Liver (tissue), 9 donors: Measurements from ENCODE around the gene METTL23. TPM values are rescaled to one million over a fixed set of nuclear protein-coding genes. Genes with fewer than 3 reads are reported as not detected.

Experiments used
- DNase-seq: peaks from one replicate; pipeline ENCODE4 v3.0.0-alpha.2; 2017; ENCODE audit warnings: low spot score
- H3K27ac ChIP-seq, 2 donors: one replicate each; pipeline ENCODE4 v1.7.0; 2013; ENCODE audit warnings: inconsistent platforms in 2 of 2, low read length in 2 of 2, control low read depth in 1 of 2, low read depth in 1 of 2, mild to moderate bottlenecking in 1 of 2
- H3K27me3 ChIP-seq, 4 donors: one replicate each; pipeline versions ENCODE4 v1.6.1 to v1.7.0; 2013; ENCODE audit warnings: low read length in 3 of 4, inconsistent platforms in 1 of 4, mild to moderate bottlenecking in 1 of 4, moderate library complexity in 1 of 4; ENCODE audit not compliant: control insufficient read depth in 4 of 4, insufficient read depth in 4 of 4
- H3K36me3 ChIP-seq, 4 donors: one replicate each; pipeline versions ENCODE4 v1.6.1 to v1.7.0; 2013; ENCODE audit warnings: low read length in 3 of 4, mild to moderate bottlenecking in 3 of 4, low read depth in 1 of 4, moderate library complexity in 1 of 4; ENCODE audit not compliant: control insufficient read depth in 4 of 4, insufficient read depth in 3 of 4
- H3K4me1 ChIP-seq, 4 donors: one replicate each; pipeline versions ENCODE4 v1.6.1 to v1.7.0; 2013; ENCODE audit warnings: low read length in 3 of 4, mild to moderate bottlenecking in 3 of 4, moderate library complexity in 1 of 4; ENCODE audit not compliant: control insufficient read depth in 4 of 4, insufficient read depth in 4 of 4
- H3K4me3 ChIP-seq, 3 donors: one replicate each; pipeline versions ENCODE4 v1.6.1 to v1.7.0; 2013; ENCODE audit warnings: low read length in 3 of 3, control low read depth in 1 of 3, low read depth in 1 of 3, mild to moderate bottlenecking in 1 of 3
- H3K9ac ChIP-seq, 2 donors: one replicate each; pipeline ENCODE4 v1.7.0; 2013; ENCODE audit warnings: low read length in 2 of 2, mild to moderate bottlenecking in 2 of 2, moderate library complexity in 2 of 2, control low read depth in 1 of 2, low read depth in 1 of 2
- H3K9me3 ChIP-seq, 4 donors: one replicate each; pipeline versions ENCODE4 v1.6.1 to v1.7.0; 2013; ENCODE audit warnings: low read length in 3 of 4; ENCODE audit not compliant: control insufficient read depth in 4 of 4
- EGR1 ChIP-seq, 2 donors: IDR thresholded peaks; 2 replicates each; pipeline ENCODE4 v1.6.1; 2016 to 2018; ENCODE audit warnings: antibody characterized with exemption in 2 of 2, low read depth in 2 of 2
- FOXA1 ChIP-seq: IDR thresholded peaks from 2 replicates; pipeline ENCODE4 v1.6.1; 2016; ENCODE audit warnings: antibody characterized with exemption
- FOXA2 ChIP-seq: IDR thresholded peaks from 2 replicates; pipeline ENCODE4 v1.6.1; 2016; ENCODE audit warnings: antibody characterized with exemption
- HNF4A ChIP-seq, 2 donors: conservative IDR thresholded peaks; 2 replicates each; pipeline ENCODE4 v1.6.1; 2016; ENCODE audit warnings: antibody characterized with exemption in 2 of 2, mild to moderate bottlenecking in 2 of 2
- HNF4G ChIP-seq: IDR thresholded peaks from 2 replicates; pipeline ENCODE4 v1.6.1; 2016; ENCODE audit warnings: antibody characterized with exemption
- NR2F2 ChIP-seq: IDR thresholded peaks from 2 replicates; pipeline ENCODE4 v1.6.1; 2016; ENCODE audit warnings: antibody characterized with exemption
- TAF1 ChIP-seq: conservative IDR thresholded peaks from 2 replicates; pipeline ENCODE4 v1.6.1; 2016; ENCODE audit warnings: antibody characterized with exemption, mild to moderate bottlenecking
- WGBS: extraction: QIAGEN DNeasy Blood & Tissue Kit; methylation state at CpG from one replicate; pipeline ENCODE4 v1.1.7; 2013; 5-methylcytosine and 5-hydroxymethylcytosine counted together
- polyA plus RNA-seq, 2 donors: library from polyadenylated mRNA; stranded (reverse) in 1 of 2; unstranded in 1 of 2; fragments of 200-250 nt in 1 of 2; fragments of >200 nt in 1 of 2; fragmentation: Nextera tagmentation in 1 of 2; extraction: Ambion mirVana in 1 of 2; gene quantifications; one replicate each; pipeline versions ENCODE4 v1.2.1 to v1.2.3, GENCODE V29; 2013 to 2015
- total RNA-seq, 2 donors: library from RNA; depleted of rRNA; stranded (reverse); fragments of >200 nt; gene quantifications; one replicate each; pipeline ENCODE4 v1.2.3, GENCODE V29; 2014
- TF ChIP-seq, protein P1 (sequence below): IDR thresholded peaks from 2 replicates; pipeline ENCODE4 v1.6.1; 2016; ENCODE audit warnings: antibody characterized with exemption
- TF ChIP-seq, protein P2 (sequence below): IDR thresholded peaks from 2 replicates; pipeline ENCODE4 v1.6.1; 2016; ENCODE audit warnings: antibody characterized with exemption, mild to moderate bottlenecking
- TF ChIP-seq, protein P3 (sequence below): IDR thresholded peaks from 2 replicates; pipeline ENCODE4 v1.6.1; 2016; ENCODE audit warnings: antibody characterized with exemption
- donor health status: healthy.
- donor health status: healthy.
- donor health status: healthy.
- donor health status: healthy.
- donor health status: healthy.

The METTL23 gene
- total and polyA plus RNA-seq, 4 donors, result 15.6 to 37.2 (median 22.1) TPM

DNA sequence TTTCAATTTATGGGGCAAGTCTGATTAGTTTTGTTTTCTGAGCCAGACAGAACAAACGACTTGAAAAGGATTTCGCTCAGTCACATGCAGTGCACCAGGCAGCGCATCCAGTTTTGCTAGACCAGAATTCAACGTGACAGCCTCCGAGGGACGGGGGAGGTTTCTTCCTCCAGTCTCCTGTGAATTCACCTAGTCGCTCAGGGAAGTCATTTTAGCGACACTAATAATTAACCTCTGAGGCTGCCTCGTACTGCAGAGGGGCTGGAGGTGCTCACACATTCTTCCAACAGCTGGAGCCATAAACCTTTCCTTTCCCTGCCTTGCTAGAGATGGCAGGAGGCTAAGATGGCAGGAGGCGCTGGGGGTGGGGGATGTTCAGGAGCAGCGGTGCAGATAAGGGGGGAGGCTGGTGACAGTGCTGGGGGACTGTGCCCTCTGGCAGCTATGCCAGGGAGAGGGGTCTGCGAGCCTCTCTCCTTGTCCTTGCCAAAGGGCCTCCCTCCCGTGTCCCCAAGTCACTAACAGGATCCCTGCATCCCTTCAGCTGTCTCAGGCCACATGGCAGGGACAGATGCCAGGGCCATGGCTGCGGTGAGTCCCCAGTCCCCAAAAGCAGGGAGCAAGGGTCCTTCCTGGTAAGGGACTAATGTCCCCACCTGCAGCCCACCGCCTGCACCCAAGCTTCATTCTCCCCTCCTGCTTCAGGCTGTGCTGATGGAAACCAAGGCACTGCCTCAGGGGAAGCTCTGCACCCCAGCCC is 39.9 kb upstream of the METTL23 start:
- no peaks in the 10 kb centered on the region for H3K36me3 ChIP-seq
- no peak for DNase-seq
- H3K4me1 ChIP-seq, result no peaks in the 10 kb centered on the region
- no peak overlapping the region for H3K4me3 ChIP-seq
- H3K9ac ChIP-seq, result no peak overlapping the region
- H3K9me3 ChIP-seq, result no peaks in the 10 kb centered on the region
- no peaks in the 10 kb centered on the region for H3K27me3 ChIP-seq
- no peak overlapping the region for H3K27ac ChIP-seq
- TF ChIP-seq, protein P1, sequence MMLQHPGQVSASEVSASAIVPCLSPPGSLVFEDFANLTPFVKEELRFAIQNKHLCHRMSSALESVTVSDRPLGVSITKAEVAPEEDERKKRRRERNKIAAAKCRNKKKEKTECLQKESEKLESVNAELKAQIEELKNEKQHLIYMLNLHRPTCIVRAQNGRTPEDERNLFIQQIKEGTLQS, result no peak
- TF ChIP-seq FOXA2 (no peak), NR2F2 (no peak), EGR1 (IDR thresholded peaks at IDR 0.05; ENCODE audit: low read depth in 2 of 2) (no peak), TAF1 (no peak), FOXA1 (no peak), HNF4G (no peak)
- 83% methylated on average over 15 of the region's 15 CpGs for WGBS

- no peak for DNase-seq
- no peak overlapping the region for H3K9ac ChIP-seq
Measured at GRCh38 chr17:76687298-76688164, 39.1 kb upstream of the METTL23 start.

More at GRCh38 chr17:76687298-76688164, 39.1 kb upstream of the METTL23 start:
- TF ChIP-seq HNF4G, result no peak
- TF ChIP-seq, protein P2, sequence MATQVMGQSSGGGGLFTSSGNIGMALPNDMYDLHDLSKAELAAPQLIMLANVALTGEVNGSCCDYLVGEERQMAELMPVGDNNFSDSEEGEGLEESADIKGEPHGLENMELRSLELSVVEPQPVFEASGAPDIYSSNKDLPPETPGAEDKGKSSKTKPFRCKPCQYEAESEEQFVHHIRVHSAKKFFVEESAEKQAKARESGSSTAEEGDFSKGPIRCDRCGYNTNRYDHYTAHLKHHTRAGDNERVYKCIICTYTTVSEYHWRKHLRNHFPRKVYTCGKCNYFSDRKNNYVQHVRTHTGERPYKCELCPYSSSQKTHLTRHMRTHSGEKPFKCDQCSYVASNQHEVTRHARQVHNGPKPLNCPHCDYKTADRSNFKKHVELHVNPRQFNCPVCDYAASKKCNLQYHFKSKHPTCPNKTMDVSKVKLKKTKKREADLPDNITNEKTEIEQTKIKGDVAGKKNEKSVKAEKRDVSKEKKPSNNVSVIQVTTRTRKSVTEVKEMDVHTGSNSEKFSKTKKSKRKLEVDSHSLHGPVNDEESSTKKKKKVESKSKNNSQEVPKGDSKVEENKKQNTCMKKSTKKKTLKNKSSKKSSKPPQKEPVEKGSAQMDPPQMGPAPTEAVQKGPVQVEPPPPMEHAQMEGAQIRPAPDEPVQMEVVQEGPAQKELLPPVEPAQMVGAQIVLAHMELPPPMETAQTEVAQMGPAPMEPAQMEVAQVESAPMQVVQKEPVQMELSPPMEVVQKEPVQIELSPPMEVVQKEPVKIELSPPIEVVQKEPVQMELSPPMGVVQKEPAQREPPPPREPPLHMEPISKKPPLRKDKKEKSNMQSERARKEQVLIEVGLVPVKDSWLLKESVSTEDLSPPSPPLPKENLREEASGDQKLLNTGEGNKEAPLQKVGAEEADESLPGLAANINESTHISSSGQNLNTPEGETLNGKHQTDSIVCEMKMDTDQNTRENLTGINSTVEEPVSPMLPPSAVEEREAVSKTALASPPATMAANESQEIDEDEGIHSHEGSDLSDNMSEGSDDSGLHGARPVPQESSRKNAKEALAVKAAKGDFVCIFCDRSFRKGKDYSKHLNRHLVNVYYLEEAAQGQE, result no peak
- TF ChIP-seq, protein P3, sequence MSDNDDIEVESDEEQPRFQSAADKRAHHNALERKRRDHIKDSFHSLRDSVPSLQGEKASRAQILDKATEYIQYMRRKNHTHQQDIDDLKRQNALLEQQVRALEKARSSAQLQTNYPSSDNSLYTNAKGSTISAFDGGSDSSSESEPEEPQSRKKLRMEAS, result no peak
- TF ChIP-seq NR2F2, result no peak
- TF ChIP-seq HNF4A (conservative IDR thresholded peaks at IDR 0.05), result no peak
- no peak for TF ChIP-seq FOXA2
- Histone ChIP-seq H3K27ac (peak overlapping the region; percentile 42 to 64), H3K36me3 (no peaks in the 10 kb centered on the region), H3K27me3 (no peaks in the 10 kb centered on the region), H3K4me1 (no peaks in the 10 kb centered on the region), H3K4me3 (no peak overlapping the region), H3K9me3 (no peaks in the 10 kb centered on the region)
- WGBS, result 86% methylated on average over 26 of the region's 26 CpGs
